Smooth muscle cell (in vitro differentiated cells): Measurements from ENCODE around the gene NPAT. TPM values are rescaled to one million over a fixed set of nuclear protein-coding genes. Genes with fewer than 3 reads are reported as not detected.
"Not testable (repeated sequence)": the region's sequence is repeated elsewhere in the genome, so short reads cannot be mapped to it uniquely, and the experiment has no call there.

Experiments
- DNase-seq: peaks from one replicate; lab custom pipeline; 2025; ENCODE audit not compliant: unreplicated experiment; lab: John Stamatoyannopoulos, UW
- H2AFZ ChIP-seq: fragments of 200-600 bp; sonication (generic); 2 replicates; pipeline ENCODE4 v1.6.0; 2016; ENCODE audit warnings: antibody characterized with exemption, low read depth, mild to moderate bottlenecking
- H3F3A ChIP-seq: fragments of 200-600 bp; sonication (generic); 2 replicates; pipeline ENCODE4 v1.6.0; 2017; ENCODE audit warnings: antibody characterized with exemption, low read depth
- H3K27ac ChIP-seq: fragments of 200-600 bp; sonication (generic); 2 replicates; pipeline ENCODE4 v1.5.1; 2016; ENCODE audit warnings: low read depth, mild to moderate bottlenecking
- H3K27me3 ChIP-seq: fragments of 200-600 bp; sonication (generic); 2 replicates; pipeline ENCODE4 v1.6.1; 2016; ENCODE audit warnings: low read depth, mild to moderate bottlenecking
- H3K36me3 ChIP-seq: fragments of 200-600 bp; sonication (generic); 2 replicates; pipeline ENCODE4 v1.5.1; 2016; ENCODE audit warnings: low read depth
- H3K4me1 ChIP-seq: fragments of 200-600 bp; sonication (generic); 2 replicates; pipeline ENCODE4 v1.5.1; 2016; ENCODE audit warnings: low read depth
- H3K4me2 ChIP-seq: fragments of 200-600 bp; sonication (generic); 2 replicates; pipeline ENCODE4 v1.6.0; 2016; ENCODE audit warnings: mild to moderate bottlenecking
- H3K4me3 ChIP-seq: fragments of 200-600 bp; sonication (generic); 2 replicates; pipeline ENCODE4 v1.5.1; 2016; ENCODE audit warnings: mild to moderate bottlenecking
- H3K79me2 ChIP-seq: fragments of 200-600 bp; sonication (generic); 2 replicates; pipeline ENCODE4 v1.6.0; 2016; ENCODE audit warnings: low read depth, mild to moderate bottlenecking
- H3K9ac ChIP-seq: fragments of 200-600 bp; sonication (generic); 2 replicates; pipeline ENCODE4 v1.6.0; 2016; ENCODE audit warnings: low read depth
- H3K9me3 ChIP-seq: fragments of 200-600 bp; sonication (generic); replicated peaks from 2 replicates; pipeline ENCODE4 v1.5.1; 2016; ENCODE audit warnings: low read depth
- H4K20me1 ChIP-seq: fragments of 200-600 bp; sonication (generic); 2 replicates; pipeline ENCODE4 v1.6.0; 2016; ENCODE audit warnings: low read depth
- CTCF ChIP-seq: fragments of 200-600 bp; sonication (generic); IDR thresholded peaks from 2 replicates; pipeline ENCODE4 v1.5.1; 2017; ENCODE audit warnings: borderline replicate concordance, mild to moderate bottlenecking, antibody characterized with exemption; ENCODE audit not compliant: insufficient read depth, poor library complexity, severe bottlenecking
- WGBS: methylation state at CpG from one replicate; pipeline ENCODE4 v1.1.7; 2016; ENCODE audit warnings: low lambda C conversion rate; 5-methylcytosine and 5-hydroxymethylcytosine counted together
- polyA plus RNA-seq: library from polyadenylated mRNA; unstranded; fragments of >200 nt; fragmentation: Nextera tagmentation; extraction: Ambion mirVana; gene quantifications from 2 replicates; pipeline ENCODE4 v1.2.1, GENCODE V29; 2016
- total RNA-seq: library from RNA; depleted of rRNA; stranded (reverse); fragments of >200 nt; gene quantifications from 2 replicates; pipeline ENCODE4 v1.2.3, GENCODE V29; 2014

Gene NPAT
- total and polyA plus RNA-seq, 2 experiments from 2014 or later = 6.2 to 21.5 TPM

GRCh38 chr11:108170184-108170583 lies 52.3 kb downstream of the NPAT start:
- H3K9me3 ChIP-seq = no peaks in the 10 kb centered on the region
- H4K20me1 ChIP-seq = no peaks in the 10 kb centered on the region
- no peak overlapping the region for H3K4me3 ChIP-seq
- no peak for TF ChIP-seq CTCF
- no peak overlapping the region for H3K9ac ChIP-seq
- WGBS = 92% methylated on average over 2 of the region's 2 CpGs
- no peaks in the 10 kb centered on the region for H3K79me2 ChIP-seq
- no peaks in the 10 kb centered on the region for H3K27me3 ChIP-seq
- H3K36me3 ChIP-seq = peaks cover 14% of the 10 kb centered on the region
- no peaks in the 10 kb centered on the region for H3K4me1 ChIP-seq
- no peak overlapping the region for H3K4me2 ChIP-seq
- no peak overlapping the region for H2AFZ ChIP-seq
- no peaks in the 10 kb centered on the region for H3F3A ChIP-seq
- no peak for DNase-seq
- H3K27ac ChIP-seq = no peak overlapping the region

DNA sequence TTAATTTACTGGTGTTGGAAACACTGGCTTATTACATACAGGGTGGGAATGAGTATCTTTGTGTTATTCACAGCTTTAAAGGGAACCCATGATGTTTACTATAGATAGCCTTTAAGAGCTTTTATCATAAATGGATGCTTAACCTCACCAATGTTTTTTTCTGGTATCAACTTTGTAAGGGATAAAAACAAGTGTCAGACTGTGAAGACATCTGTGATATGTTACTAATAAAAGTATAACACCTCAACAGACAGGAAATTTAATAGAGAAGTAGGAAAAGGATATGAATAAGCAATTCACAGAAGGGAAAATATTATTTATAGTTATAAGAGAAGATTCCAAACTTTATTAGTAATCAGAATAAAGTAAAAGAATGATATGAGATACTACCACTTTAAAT lies 54.8 kb downstream of the NPAT start:
- H3K4me3 ChIP-seq = no peak overlapping the region
- no peak for TF ChIP-seq CTCF
- no peak overlapping the region for H2AFZ ChIP-seq
- no peak overlapping the region for H3K27ac ChIP-seq
- peaks cover 21% of the 10 kb centered on the region for H3K36me3 ChIP-seq
- H3K79me2 ChIP-seq = no peaks in the 10 kb centered on the region
- H4K20me1 ChIP-seq = no peaks in the 10 kb centered on the region
- DNase-seq = no peak
- no peaks in the 10 kb centered on the region for H3K4me1 ChIP-seq
- no peaks in the 10 kb centered on the region for H3K9me3 ChIP-seq
- no peak overlapping the region for H3K9ac ChIP-seq
- no peaks in the 10 kb centered on the region for H3K27me3 ChIP-seq
- H3K4me2 ChIP-seq = no peak overlapping the region
- no peaks in the 10 kb centered on the region for H3F3A ChIP-seq

GRCh38 chr11:108162878-108163277 lies 59.6 kb downstream of the NPAT start:
- not testable (repeated sequence) for H3K9ac ChIP-seq, H4K20me1 ChIP-seq, H3K4me2 ChIP-seq, H3K27ac ChIP-seq, H3K9me3 ChIP-seq, H2AFZ ChIP-seq, H3F3A ChIP-seq, DNase-seq, H3K4me1 ChIP-seq, H3K79me2 ChIP-seq, H3K4me3 ChIP-seq, H3K27me3 ChIP-seq
- H3K36me3 ChIP-seq = peaks cover 25% of the 10 kb centered on the region
- 97% methylated on average over 6 of the region's 6 CpGs for WGBS

DNA sequence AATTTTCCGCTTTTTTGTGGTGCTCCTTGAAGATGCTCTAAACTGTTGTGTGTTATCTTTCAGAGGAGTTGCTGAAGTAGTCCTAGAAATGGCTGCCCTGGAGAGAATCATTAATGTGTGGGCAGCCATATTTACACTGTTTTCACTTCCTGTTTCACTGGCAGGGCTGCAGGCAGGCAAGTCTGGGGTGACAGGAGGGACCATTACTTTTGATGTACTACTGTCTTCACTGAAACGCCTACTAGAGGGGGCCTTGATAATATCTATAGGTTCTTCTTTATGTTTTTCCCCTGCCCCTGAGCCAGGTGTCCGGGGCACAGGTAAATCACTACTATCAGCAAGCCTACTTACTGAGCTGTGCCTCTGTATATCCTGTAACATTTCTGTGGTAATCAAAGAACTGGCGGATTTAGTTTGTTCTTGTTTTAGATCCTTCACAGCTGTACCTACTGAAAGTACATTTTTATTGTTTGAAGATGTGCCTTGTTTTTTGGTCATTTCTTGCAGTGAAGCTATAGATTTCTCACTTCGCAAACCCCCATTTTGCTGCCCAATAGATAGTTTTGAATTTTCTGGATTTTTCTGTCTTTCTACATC lies 61.4 kb downstream of the NPAT start:
- DNase-seq = no peak
- Histone ChIP-seq H3K4me1 (no peaks in the 10 kb centered on the region), H3K27ac (no peak overlapping the region), H4K20me1 (no peaks in the 10 kb centered on the region), H3K4me2 (no peak overlapping the region), H3K9ac (no peak overlapping the region), H3K36me3 (peaks cover 29% of the 10 kb centered on the region), H3K79me2 (no peaks in the 10 kb centered on the region), H3K4me3 (no peak overlapping the region), H2AFZ (no peak overlapping the region), H3F3A (no peaks in the 10 kb centered on the region), H3K9me3 (no peaks in the 10 kb centered on the region), H3K27me3 (no peaks in the 10 kb centered on the region)
- no peak for TF ChIP-seq CTCF
- 98% methylated on average over 5 of the region's 5 CpGs for WGBS
